HCT116 (cell line): ENCODE measurements around the gene ZBTB47. TPM values are rescaled to one million over a fixed set of nuclear protein-coding genes. Genes with fewer than 3 reads are reported as not detected.
A peak's percentile ranks its signal among the peaks of the same experiment; 100 is the strongest.

Experiments used
- ATAC-seq: fragments of 200-7000 bp; cut with Tn5 transposase; 2 replicates; pipeline ENCODE4 v1.9.1; 2020; ENCODE audit warnings: mild to moderate bottlenecking, moderate library complexity
- BruUV-seq: library from RNA; stranded (reverse); fragments of 400-500 nt; replicated peaks from 2 replicates; lab custom pipeline; 2021; lab: Mats Ljungman, UMichigan
- CTCF ChIA-PET: fragments of 300-600 bp; sonication (Branson Sonifier 250); formaldehyde crosslinking; loops from one replicate; lab custom pipeline; 2021; ENCODE audit warnings: antibody characterized with exemption; lab: Charles Lee
- POLR2A ChIA-PET: fragments of 300-600, 350-600 bp; sonication (Branson Sonifier 250); formaldehyde crosslinking; loops from one replicate; lab custom pipeline; 2021; ENCODE audit warnings: antibody characterized with exemption; lab: Charles Lee
- RAD21 ChIA-PET, 2 experiments: fragments of 300-600 bp; sonication (Branson Sonifier 250); formaldehyde crosslinking; loops; one replicate each; lab custom pipeline; 2023; ENCODE audit warnings: low total read pairs in 2 of 2; ENCODE audit not compliant: uncharacterized antibody in 2 of 2, unreplicated experiment in 2 of 2, low non-redundant PET in 1 of 2; lab: Charles Lee
- DNase-seq: peaks from one replicate; pipeline ENCODE4 v3.0.0-alpha.2; 2010; ENCODE audit warnings: low read depth, low spot score
- H2AFZ ChIP-seq: fragments of 200-600 bp; shearing (Covaris generic), sonication (generic); 2 replicates; pipeline ENCODE4 v1.6.1; 2017; ENCODE audit warnings: low read depth, mixed run types, mixed read lengths, antibody characterized with exemption, low read length; ENCODE audit not compliant: poor library complexity, severe bottlenecking
- H3K27ac ChIP-seq: 2 replicates; pipeline ENCODE4 v1.5.1; 2012; ENCODE audit warnings: low read depth, low read length
- H3K27me3 ChIP-seq: fragments of 200-600 bp; sonication (generic); 2 replicates; pipeline ENCODE4 v1.6.1; 2016; ENCODE audit warnings: mixed run types, low read length, mixed read lengths; ENCODE audit not compliant: insufficient read depth
- H3K36me3 ChIP-seq, 2 experiments: fragments of 200-500 bp in 1 of 2; fragments of 200-600 bp in 1 of 2; sonication (Bioruptor generic) in 1 of 2; sonication (generic) in 1 of 2; 2 replicates each; pipeline versions ENCODE4 v1.5.1 to v1.6.1; 2014 to 2016; ENCODE audit warnings: low read length in 2 of 2, inconsistent platforms in 1 of 2, mixed read lengths in 1 of 2, mixed run types in 1 of 2; ENCODE audit not compliant: insufficient read depth in 2 of 2, control insufficient read depth in 1 of 2
- H3K4me1 ChIP-seq, 2 experiments: fragments of 200-600 bp in 1 of 2; sonication (generic) in 1 of 2; 2 replicates each; pipeline versions ENCODE4 v1.5.1 to v1.6.1; 2012 to 2017; ENCODE audit warnings: low read length in 2 of 2, inconsistent platforms in 1 of 2, mild to moderate bottlenecking in 1 of 2, mixed read lengths in 1 of 2, mixed run types in 1 of 2, moderate library complexity in 1 of 2; ENCODE audit not compliant: insufficient read depth in 2 of 2, control insufficient read depth in 1 of 2
- H3K4me2 ChIP-seq: fragments of 200-600 bp; sonication (generic); 2 replicates; pipeline ENCODE4 v1.6.1; 2017; ENCODE audit warnings: mixed run types, low read length, mixed read lengths
- H3K4me3 ChIP-seq, 2 experiments: fragments of 200-600 bp in 1 of 2; sonication (generic) in 1 of 2; replicated peaks in 1 of 2; 2 replicates each; pipeline ENCODE4 v1.5.1; 2011 to 2016; ENCODE audit warnings: low read length in 2 of 2, control low read depth in 1 of 2, low read depth in 1 of 2, mild to moderate bottlenecking in 1 of 2, mixed read lengths in 1 of 2, mixed run types in 1 of 2
- H3K79me2 ChIP-seq: fragments of 200-600 bp; sonication (generic); 2 replicates; pipeline ENCODE4 v1.6.1; 2017; ENCODE audit warnings: mild to moderate bottlenecking, mixed run types, low read length, moderate library complexity, mixed read lengths; ENCODE audit not compliant: insufficient read depth
- H3K9ac ChIP-seq: fragments of 200-600 bp; sonication (generic); 2 replicates; pipeline ENCODE4 v1.6.1; 2016; ENCODE audit warnings: low read length, mixed read lengths
- H3K9me2 ChIP-seq: fragments of 200-600 bp; sonication (generic), shearing (Covaris generic); 2 replicates; pipeline ENCODE4 v1.6.1; 2017; ENCODE audit warnings: mixed run types, mild to moderate bottlenecking, moderate library complexity; ENCODE audit not compliant: insufficient read depth
- H3K9me3 ChIP-seq, 2 experiments: fragments of 200-500 bp in 1 of 2; fragments of 200-600 bp in 1 of 2; sonication (Bioruptor generic) in 1 of 2; sonication (generic) in 1 of 2; 2 replicates each; pipeline ENCODE4 v1.6.1; 2014 to 2017; ENCODE audit warnings: low read length in 2 of 2, mixed read lengths in 2 of 2, inconsistent platforms in 1 of 2, low read depth in 1 of 2, mild to moderate bottlenecking in 1 of 2, mixed run types in 1 of 2, moderate library complexity in 1 of 2; ENCODE audit not compliant: control insufficient read depth in 1 of 2, insufficient read depth in 1 of 2
- H4K20me1 ChIP-seq: fragments of 200-600 bp; sonication (generic), shearing (Covaris generic); 2 replicates; pipeline ENCODE4 v1.6.1; 2017; ENCODE audit warnings: mixed run types, mild to moderate bottlenecking, moderate library complexity; ENCODE audit not compliant: insufficient read depth
- CBX3 ChIP-seq: IDR thresholded peaks from 2 replicates; pipeline ENCODE4 v1.6.1; 2012; ENCODE audit warnings: low read depth
- ELF1 ChIP-seq: IDR thresholded peaks from 2 replicates; pipeline ENCODE4 v1.6.1; 2012; ENCODE audit warnings: low read depth, borderline replicate concordance
- EZH2phosphoT487 ChIP-seq: fragments of 200-600 bp; IDR thresholded peaks from 2 replicates; pipeline ENCODE4 v1.6.1; 2018; ENCODE audit warnings: antibody characterized with exemption, borderline replicate concordance
- FOSL1 ChIP-seq: IDR thresholded peaks from 2 replicates; pipeline ENCODE4 v1.6.1; 2012; ENCODE audit warnings: low read depth
- MAX ChIP-seq: IDR thresholded peaks from 2 replicates; pipeline ENCODE4 v1.6.1; 2012
- POLR2A ChIP-seq: IDR thresholded peaks from 2 replicates; pipeline ENCODE4 v1.7.0; 2011; ENCODE audit warnings: borderline replicate concordance; ENCODE audit not compliant: insufficient read depth, insufficient read length; ENCODE audit errors: extremely low read depth
- POLR2AphosphoS5 ChIP-seq: IDR thresholded peaks from 2 replicates; pipeline ENCODE4 v1.6.1; 2011; ENCODE audit warnings: mild to moderate bottlenecking, low read depth, low read length, moderate library complexity
- REST ChIP-seq: IDR thresholded peaks from 2 replicates; pipeline ENCODE4 v1.6.1; 2012; ENCODE audit warnings: low read depth
- SIN3A ChIP-seq: IDR thresholded peaks from 2 replicates; pipeline ENCODE4 v1.6.1; 2012; ENCODE audit warnings: low read depth
- SP1 ChIP-seq: IDR thresholded peaks from 2 replicates; pipeline ENCODE4 v1.6.1; 2012; ENCODE audit warnings: low read depth
- SRF ChIP-seq: IDR thresholded peaks from 2 replicates; pipeline ENCODE4 v1.6.1; 2012; ENCODE audit warnings: low read depth
- TCF7L2 ChIP-seq: IDR thresholded peaks from 2 replicates; pipeline ENCODE4 v1.7.0; 2011; ENCODE audit warnings: borderline replicate concordance, inconsistent platforms; ENCODE audit not compliant: insufficient read depth, insufficient read length; ENCODE audit errors: extremely low read depth
- YY1 ChIP-seq: IDR thresholded peaks from 2 replicates; pipeline ENCODE4 v1.6.1; 2011; ENCODE audit warnings: low read length, low read depth, moderate library complexity, mild to moderate bottlenecking; ENCODE audit not compliant: insufficient replicate concordance; ENCODE audit errors: extremely low read depth
- ZFX ChIP-seq: fragments of 450-650 bp; IDR thresholded peaks from 2 replicates; pipeline ENCODE4 v1.6.1; 2017
- intact Hi-C: fragments of 100-400 bp; cut with micrococcal nuclease; formaldehyde crosslinking; loops from 2 replicates; pipeline ENCODE4 v1.10.0; 2022
- total RNA-seq: library from RNA; stranded (reverse); gene quantifications from one replicate; pipeline ENCODE4 v1.2.1, GENCODE V29; 2021; ENCODE audit not compliant: unreplicated experiment

Gene ZBTB47
- total RNA-seq, 1 experiment from 2014 or later = 6.3 TPM

- ChIA-PET RAD21 (interaction anchor here (0.6 to 0.8 kb wide), 2 partner anchors 27 to 91 kb away, joined by 3 read pairs; no protein-coding TSS in a partner anchor), POLR2A (interaction anchor here (2.2 to 3.0 kb wide), 2 partner anchors 11 to 52 kb away, joined by 5 to 9 read pairs; partner anchors contain the start of gene NKTR), CTCF (interaction anchor here (0.8 to 1.1 kb wide), 3 partner anchors 92 to 104 kb away, joined by 4 to 5 read pairs (median 4); no protein-coding TSS in a partner anchor)
- peak; percentile 72 for ATAC-seq
- peak; percentile 69 for DNase-seq
- Histone ChIP-seq H3K9me2 (no peaks in the 10 kb centered on the region), H3K4me3 (peak overlapping the region; percentile 75 to 86), H3K9me3 (no peaks in the 10 kb centered on the region), H3K9ac (peak overlapping the region; percentile 86), H3K79me2 (peaks cover 16% of the 10 kb centered on the region; the same call in 1 of the 2 replicates), H3K4me1 (peaks cover 42 to 63% of the 10 kb centered on the region in 2 experiments), H3K4me2 (peak overlapping the region; percentile 99), H4K20me1 (no peaks in the 10 kb centered on the region), H2AFZ (peak overlapping the region; percentile 46), H3K27ac (peak overlapping the region; percentile 84), H3K36me3 (peaks cover 0 to 5% of the 10 kb centered on the region in 2 experiments; a peak in 2 of 4 replicates), H3K27me3 (no peaks in the 10 kb centered on the region)
- TF ChIP-seq YY1 (peak; percentile 12), POLR2AphosphoS5 (peak; percentile 99), SIN3A (no peak)
- intact Hi-C loops = loop anchor here (5.0 kb wide), 2 partner anchors 50 to 90 kb away; partner anchors contain the start of gene NKTR
- BruUV-seq = TSS peak; percentile 55
These were observed 740 bp upstream of the ZBTB47 start for GRCh38 chr3:42652611-42653302.

- Histone ChIP-seq H2AFZ (no peak overlapping the region), H3K4me2 (peak overlapping the region; percentile 99), H3K27me3 (no peaks in the 10 kb centered on the region), H3K79me2 (peaks cover 16% of the 10 kb centered on the region; the same call in 1 of the 2 replicates), H3K9ac (peak overlapping the region; percentile 86), H3K27ac (peak overlapping the region; percentile 84), H3K9me3 (no peaks in the 10 kb centered on the region), H4K20me1 (no peaks in the 10 kb centered on the region), H3K4me1 (peaks cover 42 to 63% of the 10 kb centered on the region in 2 experiments), H3K36me3 (peaks cover 0 to 2% of the 10 kb centered on the region in 2 experiments; a peak in 2 of 4 replicates), H3K4me3 (peak overlapping the region; percentile 75 to 86), H3K9me2 (no peaks in the 10 kb centered on the region)
- intact Hi-C loops = loop anchor here (5.0 kb wide), 2 partner anchors 51 to 89 kb away; partner anchors contain the start of gene NKTR
- ChIA-PET POLR2A (interaction anchor here (3.0 kb wide), 1 partner anchor 53 kb away, joined by 9 read pairs; the partner anchor contains the start of gene NKTR), RAD21 (interaction anchor here in 1 of 2 experiments (0.8 kb wide), 1 partner anchor 26 kb away, joined by 3 read pairs; no protein-coding TSS in a partner anchor), CTCF (interaction anchor here (0.8 kb wide), 1 partner anchor 91 kb away, joined by 4 read pairs; no protein-coding TSS in a partner anchor)
- ATAC-seq = peak; percentile 3; the same call in 1 of the 2 replicates
- no TSS peak for BruUV-seq
- no peak for DNase-seq
- TF ChIP-seq SP1 (no peak), ELF1 (no peak), EZH2phosphoT487 (no peak), CBX3 (no peak), SRF (no peak), REST (no peak), ZFX (no peak), SIN3A (no peak), MAX (no peak), POLR2A (no peak), FOSL1 (no peak), TCF7L2 (no peak), POLR2AphosphoS5 (no peak)
These were observed 266 bp upstream of the ZBTB47 start for GRCh38 chr3:42653303-42653559.
